DMS153 treated with DMSO at 0.1 percent for 48 hours (cell line): ENCODE measurements around the gene FGF12.

Experiments used
- DNase-seq: peaks from one replicate; lab custom pipeline; 2025; ENCODE audit not compliant: unreplicated experiment; lab: John Stamatoyannopoulos, UW

Gene FGF12

GRCh38 chr3:192133271-192133670 is 594.1 kb downstream of the FGF12 start:
- DNase-seq: no peak

DNA sequence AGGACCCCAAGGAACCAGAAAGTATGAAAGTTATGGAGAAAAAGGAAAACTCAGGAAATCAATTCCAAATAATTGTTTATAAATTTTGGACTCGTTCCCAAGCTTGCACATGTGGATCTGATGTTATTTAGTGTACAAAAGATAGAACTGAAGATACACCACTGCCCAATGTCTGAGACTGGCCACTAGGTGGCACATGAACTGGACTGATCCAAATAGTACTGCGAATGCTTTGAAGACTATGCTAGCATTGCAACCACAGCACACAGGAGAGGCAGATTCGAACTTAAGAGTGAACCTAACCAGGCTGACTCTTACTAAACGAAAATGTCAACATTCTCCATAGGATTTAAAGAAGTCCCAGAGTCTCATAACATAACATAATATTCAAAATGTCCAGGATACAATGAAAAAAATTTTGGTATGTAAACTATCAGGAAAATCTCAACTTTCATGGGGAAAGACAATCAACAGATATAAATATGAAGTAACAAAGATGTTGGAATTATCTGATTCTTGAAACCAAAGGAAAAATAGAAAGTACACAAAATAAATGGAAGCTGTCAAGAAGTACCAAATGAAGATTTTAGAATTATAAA is 596.7 kb downstream of the FGF12 start:
- DNase-seq: no peak

- no peak for DNase-seq
These were observed 597.8 kb downstream of the FGF12 start for GRCh38 chr3:192129586-192129985.

GRCh38 chr3:192128922-192129321 is 598.4 kb downstream of the FGF12 start:
- DNase-seq: no peak

DNA sequence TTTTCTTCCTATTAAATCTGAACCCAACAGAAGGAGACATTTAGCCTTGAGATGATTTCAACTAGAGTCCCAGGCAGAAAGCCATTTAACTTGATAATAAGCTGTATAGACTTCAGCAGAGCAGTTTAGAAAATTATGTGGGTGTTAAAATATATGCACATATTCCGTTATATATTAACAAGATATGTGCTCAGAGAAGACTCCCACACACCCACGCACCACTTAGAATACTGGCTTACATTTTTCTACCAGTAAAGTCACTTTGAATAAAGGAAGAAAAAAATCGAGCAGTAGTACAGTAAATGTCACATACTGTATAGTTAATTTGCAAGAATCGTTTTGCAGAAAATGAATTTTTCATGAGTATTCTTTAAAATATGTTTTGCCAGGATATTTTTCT is 599.3 kb downstream of the FGF12 start:
- no peak for DNase-seq

- no peak for DNase-seq
These were observed 604.3 kb downstream of the FGF12 start for GRCh38 chr3:192122832-192123594.

- DNase-seq: no peak
These were observed 605.4 kb downstream of the FGF12 start for GRCh38 chr3:192121923-192122322.

- no peak for DNase-seq
These were observed 618.5 kb downstream of the FGF12 start for GRCh38 chr3:192108820-192109219.

DNA sequence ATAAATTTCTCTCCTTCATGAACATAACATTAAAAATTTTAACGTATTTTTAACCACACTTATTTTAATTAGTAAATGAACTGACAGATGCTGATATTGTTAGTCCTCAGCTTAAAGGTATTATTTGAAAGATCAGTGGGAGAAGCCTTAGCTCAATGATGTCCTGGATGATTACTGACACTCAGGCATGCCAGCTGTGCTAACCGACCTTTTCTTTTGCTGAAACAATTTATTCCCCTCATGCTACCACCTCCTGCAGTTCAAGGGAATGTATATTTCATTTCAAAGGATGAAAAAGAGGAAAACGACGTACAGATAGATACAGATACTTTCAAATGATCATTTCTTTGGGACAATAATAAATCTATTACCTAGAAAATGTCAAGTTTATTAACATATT is 620.8 kb downstream of the FGF12 start:
- DNase-seq: no peak

DNA sequence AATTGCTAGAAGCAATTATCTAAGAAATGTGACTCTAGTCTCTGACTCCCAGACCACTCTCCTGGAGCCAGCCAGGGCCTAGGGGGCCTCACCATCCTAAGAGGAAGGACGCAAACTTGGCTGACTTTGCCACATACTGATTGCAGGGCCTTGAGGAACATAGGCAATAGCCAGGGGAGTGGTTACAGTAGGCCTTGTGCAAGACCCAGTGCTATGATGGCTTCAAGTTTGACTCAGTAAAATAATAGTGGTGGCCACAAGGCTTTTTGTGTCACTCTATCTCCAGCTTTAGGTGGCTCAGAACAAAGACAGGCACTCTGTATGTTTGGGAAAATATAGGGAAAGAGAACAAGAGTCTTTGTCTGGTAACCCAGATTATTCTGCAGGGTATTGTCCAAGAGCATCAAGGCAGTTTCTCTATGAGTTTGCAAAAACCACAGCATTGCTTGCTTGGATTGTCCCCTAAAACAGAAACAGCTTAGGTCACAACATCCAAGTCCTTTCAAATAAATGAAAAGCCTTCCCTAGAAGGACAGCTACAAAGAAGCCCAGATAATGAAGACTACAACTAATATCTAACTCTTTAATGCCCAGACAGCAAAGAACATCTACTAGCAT is 634.8 kb downstream of the FGF12 start:
- no peak for DNase-seq

GRCh38 chr3:192091831-192092230 is 635.5 kb downstream of the FGF12 start:
- DNase-seq: no peak

DNA sequence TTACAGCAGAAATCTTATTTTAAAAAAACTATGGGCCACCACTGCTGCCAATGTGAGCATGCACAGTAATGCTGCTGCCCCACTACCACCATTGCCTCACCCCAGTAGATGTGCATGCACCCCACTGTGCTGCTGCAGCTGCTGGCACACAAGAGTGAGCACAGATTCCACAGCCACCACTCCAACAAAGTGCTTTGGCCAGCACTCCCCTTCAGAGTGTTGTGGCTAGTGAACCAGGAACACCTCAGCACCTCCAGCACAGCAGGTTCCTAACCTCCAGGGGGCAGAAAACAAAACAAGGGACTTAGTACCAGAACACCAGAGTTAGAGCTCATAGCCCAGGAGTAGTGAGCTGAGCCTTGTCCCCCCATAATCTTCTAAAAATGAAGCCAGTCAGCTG is 636.8 kb downstream of the FGF12 start:
- no peak for DNase-seq
